Fibroblast of lung (primary cell): ENCODE results near the gene TERT. TPM values are rescaled to one million over a fixed set of nuclear protein-coding genes. Genes with fewer than 3 reads are reported as not detected.
"Not testable (repeated sequence)": the region's sequence is repeated elsewhere in the genome, so short reads cannot be mapped to it uniquely, and the experiment has no call there.

Experiments
- DNase-seq, 2 donors: peaks; one replicate each; pipeline versions ENCODE4 v3.0.0 to v3.0.0-alpha.2; 2010; ENCODE audit warnings: low read depth in 2 of 2
- H2AFZ ChIP-seq: 2 replicates; pipeline ENCODE4 v1.5.1; 2012; ENCODE audit warnings: low read length, control low read depth, inconsistent platforms
- H3K27ac ChIP-seq: 2 replicates; pipeline ENCODE4 v1.5.1; 2011; ENCODE audit warnings: low read length, control low read depth; ENCODE audit not compliant: insufficient read depth
- H3K27me3 ChIP-seq: 2 replicates; pipeline ENCODE4 v1.5.1; 2011; ENCODE audit warnings: mild to moderate bottlenecking, low read length; ENCODE audit not compliant: control insufficient read depth, insufficient read depth
- H3K36me3 ChIP-seq: 2 replicates; pipeline ENCODE4 v1.5.1; 2011; ENCODE audit warnings: low read length; ENCODE audit not compliant: control insufficient read depth, insufficient read depth
- H3K4me1 ChIP-seq: 2 replicates; pipeline ENCODE4 v1.5.1; 2011; ENCODE audit warnings: low read length; ENCODE audit not compliant: control insufficient read depth, insufficient read depth; ENCODE audit errors: extremely low read depth
- H3K4me2 ChIP-seq: 2 replicates; pipeline ENCODE4 v1.5.1; 2011; ENCODE audit warnings: low read length, control low read depth; ENCODE audit not compliant: insufficient read depth; ENCODE audit errors: extremely low read depth
- H3K4me3 ChIP-seq, 4 experiments: fragments of 200-600 bp in 1 of 4; sonication (generic) in 1 of 4; replicated peaks in 1 of 4; 2 replicates each; pipeline ENCODE4 v1.5.1; 2011 to 2016; ENCODE audit warnings: low read length in 4 of 4, low read depth in 3 of 4, mild to moderate bottlenecking in 3 of 4, control low read depth in 2 of 4, inconsistent platforms in 1 of 4, mixed read lengths in 1 of 4; ENCODE audit not compliant: insufficient read depth in 1 of 4; ENCODE audit errors: control extremely low read depth in 1 of 4
- H3K79me2 ChIP-seq: 2 replicates; pipeline ENCODE4 v1.5.1; 2012; ENCODE audit warnings: mild to moderate bottlenecking, low read length, inconsistent platforms; ENCODE audit not compliant: control insufficient read depth, insufficient read depth
- H3K9ac ChIP-seq: 2 replicates; pipeline ENCODE4 v1.5.1; 2011; ENCODE audit warnings: mild to moderate bottlenecking, low read length, control low read depth; ENCODE audit not compliant: insufficient read depth
- H3K9me3 ChIP-seq: 2 replicates; pipeline ENCODE4 v1.5.1; 2012; ENCODE audit warnings: low read depth, low read length; ENCODE audit not compliant: control insufficient read depth, insufficient read depth
- H4K20me1 ChIP-seq: 2 replicates; pipeline ENCODE4 v1.5.1; 2011; ENCODE audit warnings: low read length; ENCODE audit not compliant: control insufficient read depth, insufficient read depth; ENCODE audit errors: extremely low read depth
- EZH2 ChIP-seq: IDR thresholded peaks from 2 replicates; pipeline ENCODE4 v1.5.1; 2012; ENCODE audit warnings: low read length, control low read depth, mild to moderate bottlenecking; ENCODE audit errors: missing control alignments
- polyA plus RNA-seq, 2 donors: library from polyadenylated mRNA; depleted of rRNA in 1 of 2; stranded (reverse) in 1 of 2; unstranded in 1 of 2; fragments of >200 nt; gene quantifications; 2 replicates each; pipeline ENCODE4 v1.2.1, GENCODE V29; 2011 to 2012; ENCODE audit warnings: missing spikeins in 1 of 2
- total RNA-seq: library from RNA; depleted of rRNA; stranded (reverse); fragments of >200 nt; gene quantifications from 2 replicates; pipeline ENCODE4 v1.2.1, GENCODE V29; 2014
- TF ChIP-seq, protein P1 (sequence below), 2 donors: IDR thresholded peaks in 1 of 2; conservative IDR thresholded peaks in 1 of 2; 1 replicate in 1 of 2; 2 replicates in 1 of 2; pipeline ENCODE4 v1.5.1; 2011 to 2012; ENCODE audit warnings: low read length in 2 of 2, control low read depth in 1 of 2, inconsistent platforms in 1 of 2, low read depth in 1 of 2, mild to moderate bottlenecking in 1 of 2

TERT gene
- total and polyA plus RNA-seq, 2 donors (not counting 1 experiment from before 2014, with no cell fraction given), result not detected

DNA sequence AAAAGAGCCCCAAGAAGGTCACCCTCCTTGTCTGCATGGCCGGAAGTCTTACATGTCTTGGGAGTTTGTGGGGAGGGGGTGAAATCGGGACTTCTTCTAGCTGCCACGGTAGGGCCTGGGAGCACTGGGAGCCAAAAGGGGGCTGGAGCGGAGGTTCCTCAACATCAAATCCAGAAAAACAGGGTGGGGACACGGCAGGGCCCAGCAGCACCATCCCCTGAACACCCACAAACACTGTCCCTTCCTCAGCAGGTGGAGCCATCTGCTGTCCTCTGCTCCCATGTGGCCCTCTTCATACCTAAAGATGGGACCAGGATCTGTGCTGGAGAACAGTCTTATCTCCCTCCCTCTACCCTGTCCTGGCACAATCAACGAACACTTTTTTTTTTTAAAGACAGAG is 2.7 kb downstream of the TERT start:
- TF ChIP-seq, protein P1, sequence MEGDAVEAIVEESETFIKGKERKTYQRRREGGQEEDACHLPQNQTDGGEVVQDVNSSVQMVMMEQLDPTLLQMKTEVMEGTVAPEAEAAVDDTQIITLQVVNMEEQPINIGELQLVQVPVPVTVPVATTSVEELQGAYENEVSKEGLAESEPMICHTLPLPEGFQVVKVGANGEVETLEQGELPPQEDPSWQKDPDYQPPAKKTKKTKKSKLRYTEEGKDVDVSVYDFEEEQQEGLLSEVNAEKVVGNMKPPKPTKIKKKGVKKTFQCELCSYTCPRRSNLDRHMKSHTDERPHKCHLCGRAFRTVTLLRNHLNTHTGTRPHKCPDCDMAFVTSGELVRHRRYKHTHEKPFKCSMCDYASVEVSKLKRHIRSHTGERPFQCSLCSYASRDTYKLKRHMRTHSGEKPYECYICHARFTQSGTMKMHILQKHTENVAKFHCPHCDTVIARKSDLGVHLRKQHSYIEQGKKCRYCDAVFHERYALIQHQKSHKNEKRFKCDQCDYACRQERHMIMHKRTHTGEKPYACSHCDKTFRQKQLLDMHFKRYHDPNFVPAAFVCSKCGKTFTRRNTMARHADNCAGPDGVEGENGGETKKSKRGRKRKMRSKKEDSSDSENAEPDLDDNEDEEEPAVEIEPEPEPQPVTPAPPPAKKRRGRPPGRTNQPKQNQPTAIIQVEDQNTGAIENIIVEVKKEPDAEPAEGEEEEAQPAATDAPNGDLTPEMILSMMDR (conservative IDR thresholded peaks at IDR 0.05 in 1 of 2, IDR thresholded peaks at IDR 0.05 in 1 of 2; ENCODE audit: low read depth in 1 of 2, low read length in 2 of 2), result no peak
- TF ChIP-seq EZH2, result no peak
- no peaks in the 10 kb centered on the region for H4K20me1 ChIP-seq

DNA sequence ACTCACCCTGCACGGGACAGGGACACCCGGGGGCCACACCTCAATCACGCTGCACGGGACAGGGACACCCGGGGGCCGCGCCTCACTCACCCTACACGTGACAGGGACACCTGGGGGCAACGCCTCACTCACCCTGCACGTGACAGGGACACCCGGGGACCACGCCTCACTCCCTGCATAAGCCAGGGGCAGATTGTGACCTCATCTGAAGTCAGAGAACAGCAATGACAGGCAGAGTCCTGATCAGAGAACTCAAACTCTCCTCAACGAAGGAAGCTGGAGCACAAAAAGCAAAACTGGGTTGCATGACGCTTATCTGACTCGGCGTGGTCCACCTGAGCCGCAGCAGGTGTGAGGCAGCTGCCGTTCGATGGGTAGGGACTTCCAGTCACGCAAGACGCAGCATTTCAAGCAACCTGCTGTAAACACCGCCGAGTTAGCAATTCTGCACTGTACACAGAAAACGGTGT is 3.2 kb downstream of the TERT start:
- Histone ChIP-seq H3K36me3 (no peaks in the 10 kb centered on the region), H3K4me1 (no peaks in the 10 kb centered on the region), H3K4me3 (no peak overlapping the region), H3K4me2 (no peak overlapping the region), H3K9me3 (no peaks in the 10 kb centered on the region), H4K20me1 (no peaks in the 10 kb centered on the region), H3K27ac (no peak overlapping the region), H2AFZ (no peak overlapping the region), H3K79me2 (no peaks in the 10 kb centered on the region), H3K9ac (no peak overlapping the region), H3K27me3 (peaks cover 5% of the 10 kb centered on the region)
- TF ChIP-seq, protein P1 (conservative IDR thresholded peaks at IDR 0.05 in 1 of 2, IDR thresholded peaks at IDR 0.05 in 1 of 2; ENCODE audit: low read depth in 1 of 2, low read length in 2 of 2), result no peak
- TF ChIP-seq EZH2, result no peak
- no peak for DNase-seq

More for the DNA sequence above, 2.7 kb downstream of the TERT start:
- Histone ChIP-seq H3K4me1 (no peaks in the 10 kb centered on the region), H3K4me3 (no peak overlapping the region), H3K36me3 (no peaks in the 10 kb centered on the region), H3K79me2 (no peaks in the 10 kb centered on the region), H3K4me2 (no peak overlapping the region), H3K27ac (no peak overlapping the region), H3K27me3 (peaks cover 5% of the 10 kb centered on the region), H3K9me3 (no peaks in the 10 kb centered on the region), H3K9ac (no peak overlapping the region), H2AFZ (no peak overlapping the region)
- DNase-seq, result no peak

- H3K9ac ChIP-seq, H3K36me3 ChIP-seq, DNase-seq, H3K27ac ChIP-seq, H3K27me3 ChIP-seq, H3K79me2 ChIP-seq, H3K9me3 ChIP-seq, H3K4me1 ChIP-seq, H3K4me3 ChIP-seq, H4K20me1 ChIP-seq, H3K4me2 ChIP-seq, H2AFZ ChIP-seq: not testable (repeated sequence)
Measured at GRCh38 chr5:1290956-1291355, 3.9 kb downstream of the TERT start.

DNA sequence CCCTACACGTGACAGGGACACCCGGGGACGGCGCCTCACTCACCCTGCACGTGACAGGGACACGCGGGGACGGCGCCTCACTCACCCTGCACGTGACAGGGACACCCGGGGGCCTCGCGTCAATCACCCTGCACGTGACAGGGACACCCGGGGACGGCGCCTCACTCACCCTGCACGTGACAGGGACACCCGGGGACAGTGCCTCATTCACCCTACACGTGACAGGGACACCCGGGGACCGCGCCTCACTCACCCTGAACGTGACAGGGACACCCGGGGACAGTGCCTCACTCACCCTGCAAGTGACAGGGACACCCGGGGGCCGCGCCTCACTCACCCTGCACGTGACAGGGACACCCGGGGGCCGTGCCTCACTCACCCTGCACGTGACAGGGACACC is 5.3 kb downstream of the TERT start:
- not testable (repeated sequence) for H3K27ac ChIP-seq, DNase-seq, H3K4me2 ChIP-seq, H4K20me1 ChIP-seq, H3K36me3 ChIP-seq, H3K4me1 ChIP-seq, H2AFZ ChIP-seq, H3K4me3 ChIP-seq, H3K9ac ChIP-seq, H3K79me2 ChIP-seq, H3K27me3 ChIP-seq, H3K9me3 ChIP-seq
